H1 (cell line): ENCODE data around the gene CLRN2. TPM values are rescaled to one million over a fixed set of nuclear protein-coding genes. Genes with fewer than 3 reads are reported as not detected.

Experiments used
- CTCF ChIA-PET: fragments of 300-600 bp; sonication (Branson Sonifier 250); formaldehyde crosslinking; loops from one replicate; lab custom pipeline; 2021; ENCODE audit not compliant: partially characterized antibody; lab: Charles Lee
- POLR2A ChIA-PET: fragments of 300-600 bp; sonication (Branson Sonifier 250); formaldehyde crosslinking; loops from one replicate; lab custom pipeline; 2021; ENCODE audit warnings: inconsistent platforms; ENCODE audit not compliant: partially characterized antibody; lab: Charles Lee
- DNase-seq, 2 experiments: peaks; one replicate each; pipeline versions ENCODE4 v3.0.0 to v3.0.0-alpha.2; 2010 to 2022; ENCODE audit warnings: low spot score in 2 of 2, low read depth in 1 of 2, mixed read lengths in 1 of 2
- FAIRE-seq: peaks from 2 replicates; lab custom pipeline; 2011; peaks lifted over from hg19 to GRCh38; lab: Jason Lieb, UNC
- H2AFZ ChIP-seq: 2 replicates; pipeline ENCODE4 v1.8.1; 2012; ENCODE audit warnings: low read length, inconsistent platforms
- H2AK5ac ChIP-seq: 2 replicates; pipeline ENCODE4 v1.6.1; 2013; ENCODE audit warnings: low read depth, low read length
- H2BK120ac ChIP-seq: replicated peaks from 2 replicates; pipeline ENCODE3; 2013; ENCODE audit warnings: low read depth, low read length, inconsistent platforms
- H2BK12ac ChIP-seq: 2 replicates; pipeline ENCODE4 v1.6.1; 2013; ENCODE audit warnings: low read depth, low read length
- H2BK15ac ChIP-seq: 2 replicates; pipeline ENCODE4 v1.6.1; 2013; ENCODE audit warnings: low read length
- H2BK20ac ChIP-seq: 2 replicates; pipeline ENCODE4 v1.6.1; 2013; ENCODE audit warnings: low read length
- H2BK5ac ChIP-seq: 2 replicates; pipeline ENCODE4 v1.6.1; 2013; ENCODE audit warnings: low read depth, low read length
- H3K14ac ChIP-seq: 2 replicates; pipeline ENCODE4 v1.6.1; 2013; ENCODE audit warnings: inconsistent platforms; ENCODE audit not compliant: insufficient read length
- H3K18ac ChIP-seq: 2 replicates; pipeline ENCODE4 v1.6.1; 2013; ENCODE audit warnings: low read length; ENCODE audit errors: extremely low read depth
- H3K23ac ChIP-seq: 2 replicates; pipeline ENCODE4 v1.6.1; 2013; ENCODE audit warnings: inconsistent platforms; ENCODE audit not compliant: insufficient read length
- H3K23me2 ChIP-seq: 2 replicates; pipeline ENCODE4 v1.6.1; 2013; ENCODE audit warnings: low read depth, low read length
- H3K27ac ChIP-seq: 2 replicates; pipeline ENCODE4 v1.6.1; 2011; ENCODE audit warnings: low read depth, low read length, inconsistent platforms
- H3K27me3 ChIP-seq, 4 experiments: replicated peaks in 1 of 4; 1 replicate in 1 of 4; 2 replicates in 3 of 4; pipeline versions ENCODE4 v1.6.1 to v1.8.1; 2011 to 2013; ENCODE audit warnings: low read length in 3 of 4, mild to moderate bottlenecking in 3 of 4, inconsistent platforms in 2 of 4, mixed read lengths in 2 of 4, moderate library complexity in 1 of 4; ENCODE audit not compliant: control insufficient read depth in 3 of 4, insufficient read depth in 3 of 4; ENCODE audit errors: extremely low read depth in 1 of 4
- H3K36me3 ChIP-seq, 4 experiments: 2 replicates each; pipeline versions ENCODE4 v1.6.1 to v1.8.1; 2011 to 2013; ENCODE audit warnings: mild to moderate bottlenecking in 4 of 4, low read length in 3 of 4, moderate library complexity in 2 of 4, control low read depth in 1 of 4, inconsistent platforms in 1 of 4; ENCODE audit not compliant: insufficient read depth in 4 of 4, control insufficient read depth in 2 of 4
- H3K4ac ChIP-seq: replicated peaks from 2 replicates; pipeline ENCODE3; 2013; ENCODE audit warnings: low read length, low read depth, mixed read lengths, inconsistent platforms; ENCODE audit not compliant: insufficient read length
- H3K4me1 ChIP-seq, 4 experiments: replicated peaks in 1 of 4; 1 replicate in 1 of 4; 2 replicates in 3 of 4; pipeline versions ENCODE4 v1.6.1 to v1.8.1; 2011 to 2013; ENCODE audit warnings: low read length in 3 of 4, inconsistent platforms in 2 of 4, mixed read lengths in 1 of 4; ENCODE audit not compliant: insufficient read depth in 4 of 4, control insufficient read depth in 3 of 4
- H3K4me2 ChIP-seq, 2 experiments: 2 replicates each; pipeline versions ENCODE4 v1.6.1 to v1.8.1; 2011 to 2013; ENCODE audit warnings: low read depth in 2 of 2, low read length in 2 of 2, control low read depth in 1 of 2, inconsistent platforms in 1 of 2, mild to moderate bottlenecking in 1 of 2; ENCODE audit not compliant: insufficient read depth in 1 of 2
- H3K4me3 ChIP-seq, 4 experiments: fragments of 200-600, 300-600 bp in 1 of 4; sonication (generic), shearing (Covaris generic), sonication (Bioruptor Twin) in 1 of 4; 2 replicates each; pipeline versions ENCODE4 v1.5.1 to v1.8.1; 2011 to 2016; ENCODE audit warnings: low read length in 4 of 4, low read depth in 3 of 4, control low read depth in 2 of 4, inconsistent platforms in 2 of 4, mild to moderate bottlenecking in 2 of 4, mixed read lengths in 1 of 4, moderate library complexity in 1 of 4; ENCODE audit not compliant: insufficient read depth in 2 of 4; ENCODE audit errors: extremely low read depth in 1 of 4
- H3K56ac ChIP-seq: replicated peaks from 2 replicates; pipeline ENCODE3; 2013; ENCODE audit warnings: low read depth, mild to moderate bottlenecking, mixed read lengths, low read length, inconsistent platforms; ENCODE audit not compliant: insufficient read length
- H3K79me1 ChIP-seq: 2 replicates; pipeline ENCODE4 v1.6.1; 2013; ENCODE audit warnings: low read depth, low read length, control low read depth
- H3K79me2 ChIP-seq, 2 experiments: 2 replicates each; pipeline versions ENCODE4 v1.6.1 to v1.8.1; 2012 to 2013; ENCODE audit warnings: low read length in 2 of 2, mild to moderate bottlenecking in 2 of 2, inconsistent platforms in 1 of 2; ENCODE audit not compliant: insufficient read depth in 2 of 2, control insufficient read depth in 1 of 2
- H3K9ac ChIP-seq, 4 experiments: replicated peaks in 1 of 4; 1 replicate in 1 of 4; 2 replicates in 3 of 4; pipeline versions ENCODE4 v1.6.1 to v1.8.1; 2011 to 2013; ENCODE audit warnings: low read depth in 3 of 4, low read length in 3 of 4, control low read depth in 2 of 4, mild to moderate bottlenecking in 2 of 4, moderate library complexity in 2 of 4, inconsistent platforms in 1 of 4; ENCODE audit errors: extremely low read depth in 1 of 4
- H3K9me3 ChIP-seq, 2 experiments: 2 replicates each; pipeline versions ENCODE4 v1.6.1 to v1.8.1; 2012 to 2013; ENCODE audit warnings: mild to moderate bottlenecking in 2 of 2, moderate library complexity in 2 of 2, control low read depth in 1 of 2, inconsistent platforms in 1 of 2, low read depth in 1 of 2, low read length in 1 of 2, mixed read lengths in 1 of 2; ENCODE audit not compliant: insufficient read depth in 2 of 2
- H4K20me1 ChIP-seq, 2 experiments: replicated peaks in 1 of 2; 2 replicates each; pipeline versions ENCODE3 to v1.8.1; 2011 to 2013; ENCODE audit warnings: inconsistent platforms in 2 of 2, low read length in 2 of 2, mild to moderate bottlenecking in 1 of 2; ENCODE audit not compliant: insufficient read depth in 2 of 2, control insufficient read depth in 1 of 2
- H4K5ac ChIP-seq: 2 replicates; pipeline ENCODE4 v1.6.1; 2013; ENCODE audit warnings: low read length, low read depth, mixed read lengths, inconsistent platforms; ENCODE audit not compliant: insufficient read length
- H4K8ac ChIP-seq: 2 replicates; pipeline ENCODE4 v1.8.0; 2013; ENCODE audit warnings: mild to moderate bottlenecking, moderate library complexity, low read length, inconsistent platforms; ENCODE audit not compliant: insufficient read depth; ENCODE audit errors: extremely low read depth
- H4K91ac ChIP-seq: replicated peaks from 2 replicates; pipeline ENCODE3; 2013; ENCODE audit warnings: low read length, mixed read lengths, inconsistent platforms; ENCODE audit not compliant: insufficient read length
- RAD21 ChIP-seq, 2 experiments: IDR thresholded peaks in 1 of 2; conservative IDR thresholded peaks in 1 of 2; 2 replicates each; pipeline ENCODE4 v1.6.1; 2011; ENCODE audit warnings: low read depth in 2 of 2, low read length in 2 of 2, improper control_type of control experiment in 1 of 2, inconsistent platforms in 1 of 2, mild to moderate bottlenecking in 1 of 2, moderate library complexity in 1 of 2
- RXRA ChIP-seq: IDR thresholded peaks from 2 replicates; pipeline ENCODE4 v1.6.1; 2011; ENCODE audit warnings: low read depth, mild to moderate bottlenecking, low read length, moderate library complexity; ENCODE audit not compliant: insufficient read depth
- SAP30 ChIP-seq: fragments of 300-600 bp; sonication (generic); IDR thresholded peaks from 2 replicates; pipeline ENCODE4 v1.7.1; 2012; ENCODE audit warnings: low read length, moderate library complexity, mild to moderate bottlenecking, inconsistent platforms; ENCODE audit not compliant: insufficient read depth, insufficient replicate concordance
- SIX5 ChIP-seq: IDR thresholded peaks from 2 replicates; pipeline ENCODE4 v1.6.1; 2011; ENCODE audit warnings: mild to moderate bottlenecking, low read depth, low read length
- WGBS, 2 experiments: shearing (Covaris generic) in 1 of 2; methylation state at CpG; one replicate each; pipeline versions ENCODE4 v1.1.6 to v1.1.7; 2013 to 2015; ENCODE audit warnings: low lambda C conversion rate in 2 of 2, mixed read lengths in 2 of 2, inconsistent platforms in 1 of 2, low coverage in 1 of 2, missing lambda C conversion rate in 1 of 2; ENCODE audit not compliant: insufficient replicate concordance in 2 of 2, insufficient coverage in 1 of 2, insufficient read length in 1 of 2; ENCODE audit errors: extremely low coverage in 1 of 2, missing lambda C conversion rate in 1 of 2; 5-methylcytosine and 5-hydroxymethylcytosine counted together
- polyA plus RNA-seq, 7 experiments: library from polyadenylated mRNA; depleted of rRNA in 3 of 7; stranded (reverse) in 5 of 7; unstranded in 2 of 7; fragments of >200 nt in 5 of 7; fragments of 200-250 nt in 2 of 7; gene quantifications; 1 replicate in 5 of 7; 2 replicates in 1 of 7; 4 replicates in 1 of 7; pipeline versions ENCODE4 v1.2.1 to v1.2.3, GENCODE V29; 2011 to 2013; ENCODE audit warnings: missing spikeins in 2 of 7, mixed read lengths in 2 of 7
- total RNA-seq: library from RNA; stranded (reverse); fragmentation: NEBNext Ultra II Directional; extraction: Animal tissue kit (Norgen Biotek cat#: 25700); gene quantifications from 2 replicates; pipeline ENCODE4 v1.2.1, GENCODE V29; 2021

The CLRN2 gene
- total and polyA plus RNA-seq, 2 of the 8 experiments (the other 6 are each of a cell fraction or from before 2014, with no cell fraction given) = not detected

DNA sequence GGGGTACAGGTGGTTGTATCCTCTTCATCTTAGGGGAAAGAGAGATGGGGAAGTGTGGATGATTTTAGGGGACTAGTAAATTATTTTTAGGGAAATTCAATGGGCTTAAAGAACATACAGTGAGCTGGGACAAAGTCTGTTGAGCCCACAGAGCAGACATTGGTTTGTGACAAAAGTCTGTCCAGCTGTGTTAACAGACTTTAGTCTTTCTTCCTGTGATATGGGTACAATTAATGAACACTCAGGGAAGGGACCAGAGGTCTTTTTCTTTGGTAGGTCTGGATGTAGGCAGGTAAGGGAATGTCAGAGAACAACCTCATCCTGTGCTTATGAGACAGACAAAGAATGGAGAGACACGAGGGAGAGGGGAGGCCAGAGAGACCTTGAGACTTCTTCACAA, 2.0 kb downstream of the CLRN2 start:
- WGBS, 2 experiments = 50% methylated on average over 1 of the region's 1 CpG; no CpG with 5 or more reads in 1 of the 2 experiments
- Histone ChIP-seq H3K27ac (no peak overlapping the region), H3K36me3 (no peaks in the 10 kb centered on the region)

More for the DNA sequence above, 2.0 kb downstream of the CLRN2 start:
- no peak overlapping the region for H2BK12ac ChIP-seq
- H3K9me3 ChIP-seq = no peaks in the 10 kb centered on the region
- no peak overlapping the region for H4K8ac ChIP-seq
- no peak overlapping the region for H3K4ac ChIP-seq
- H3K4me1 ChIP-seq = peaks cover 4 to 9% (median 6%) of the 10 kb centered on the region in 4 experiments; a peak in 6 of 7 replicates
- peak overlapping the region; percentile 100 for H2AFZ ChIP-seq
- ChIA-PET POLR2A (no interaction called here), CTCF (interaction anchor here (1.6 to 2.7 kb wide), 2 partner anchors 10 to 32 kb away, joined by 4 to 11 read pairs; no protein-coding TSS in a partner anchor)
- DNase-seq (no peak), FAIRE-seq (no peak)
- no peak overlapping the region for H3K9ac ChIP-seq
- H3K14ac ChIP-seq = no peak overlapping the region
- no peak overlapping the region for H2AK5ac ChIP-seq
- no peak overlapping the region for H3K23ac ChIP-seq
- peak overlapping the region; percentile 59 to 60; a peak in 3 of 4 replicates for H3K4me2 ChIP-seq
- peaks cover 0 to 4% (median 0%) of the 10 kb centered on the region in 4 experiments; a peak in 2 of 7 replicates for H3K27me3 ChIP-seq
- no peaks in the 10 kb centered on the region for H3K79me1 ChIP-seq
- H3K56ac ChIP-seq = no peak overlapping the region
- H2BK5ac ChIP-seq = no peak overlapping the region
- H3K79me2 ChIP-seq = no peaks in the 10 kb centered on the region
- no peaks in the 10 kb centered on the region for H4K20me1 ChIP-seq
- H3K4me3 ChIP-seq = peak overlapping the region in 1 of 4 experiments; percentile 38; a peak in 1 of 8 replicates
- no peaks in the 10 kb centered on the region for H3K23me2 ChIP-seq
- H2BK120ac ChIP-seq = no peak overlapping the region
- H2BK20ac ChIP-seq = no peak overlapping the region
- no peak for TF ChIP-seq RAD21 (IDR thresholded peaks at IDR 0.05 in 1 of 2, conservative IDR thresholded peaks at IDR 0.05 in 1 of 2; ENCODE audit: low read depth in 2 of 2, low read length in 2 of 2)
- TF ChIP-seq SIX5 = no peak
- no peak for TF ChIP-seq SAP30
- no peak for TF ChIP-seq RXRA
- no peak overlapping the region for H4K5ac ChIP-seq
- no peak overlapping the region for H2BK15ac ChIP-seq
- H4K91ac ChIP-seq = no peak overlapping the region
- H3K18ac ChIP-seq = peak overlapping the region; percentile 6; the same call in 1 of the 2 replicates
